ENCODE measurements around the gene MORN4.

MORN4 gene

DNA sequence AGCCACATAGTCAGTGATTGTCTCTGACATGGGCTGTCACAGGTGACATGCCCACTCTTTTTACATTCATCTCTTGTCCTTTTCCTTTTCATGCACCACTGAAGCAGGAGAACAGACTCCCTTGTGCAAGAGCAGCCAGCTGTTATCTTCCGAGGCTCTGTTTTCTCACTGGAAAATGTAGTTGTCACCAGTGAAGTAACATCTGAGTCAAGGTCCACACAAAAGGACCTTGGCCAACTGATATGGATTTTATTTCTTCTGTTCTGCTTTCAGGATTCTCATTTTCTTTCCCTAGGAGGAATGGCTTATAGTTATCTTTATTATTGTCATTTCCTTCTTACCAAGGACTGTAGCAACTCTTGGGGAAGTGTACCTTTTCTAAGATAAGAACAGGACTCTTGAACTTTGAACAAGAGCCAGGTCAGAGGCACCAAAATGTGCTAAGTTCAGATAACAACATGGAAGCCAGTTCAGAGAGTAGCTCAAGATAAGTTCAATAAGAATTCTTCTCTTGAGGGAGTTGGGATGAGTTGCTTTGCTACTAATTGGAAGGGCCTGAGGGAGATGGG, 31.1 kb upstream of the MORN4 start:
- no peaks in the 10 kb centered on the region for H3K79me2 ChIP-seq (ENCODE audit: insufficient read depth, low read length)
- no peak overlapping the region for H3K27ac ChIP-seq (ENCODE audit: low read depth, low read length, poor library complexity, severe bottlenecking)
- TF ChIP-seq, protein P1, sequence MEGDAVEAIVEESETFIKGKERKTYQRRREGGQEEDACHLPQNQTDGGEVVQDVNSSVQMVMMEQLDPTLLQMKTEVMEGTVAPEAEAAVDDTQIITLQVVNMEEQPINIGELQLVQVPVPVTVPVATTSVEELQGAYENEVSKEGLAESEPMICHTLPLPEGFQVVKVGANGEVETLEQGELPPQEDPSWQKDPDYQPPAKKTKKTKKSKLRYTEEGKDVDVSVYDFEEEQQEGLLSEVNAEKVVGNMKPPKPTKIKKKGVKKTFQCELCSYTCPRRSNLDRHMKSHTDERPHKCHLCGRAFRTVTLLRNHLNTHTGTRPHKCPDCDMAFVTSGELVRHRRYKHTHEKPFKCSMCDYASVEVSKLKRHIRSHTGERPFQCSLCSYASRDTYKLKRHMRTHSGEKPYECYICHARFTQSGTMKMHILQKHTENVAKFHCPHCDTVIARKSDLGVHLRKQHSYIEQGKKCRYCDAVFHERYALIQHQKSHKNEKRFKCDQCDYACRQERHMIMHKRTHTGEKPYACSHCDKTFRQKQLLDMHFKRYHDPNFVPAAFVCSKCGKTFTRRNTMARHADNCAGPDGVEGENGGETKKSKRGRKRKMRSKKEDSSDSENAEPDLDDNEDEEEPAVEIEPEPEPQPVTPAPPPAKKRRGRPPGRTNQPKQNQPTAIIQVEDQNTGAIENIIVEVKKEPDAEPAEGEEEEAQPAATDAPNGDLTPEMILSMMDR (IDR thresholded peaks at IDR 0.05; ENCODE audit: low read length) = no peak
- TF ChIP-seq EZH2 (IDR thresholded peaks at IDR 0.05; ENCODE audit: borderline replicate concordance, low read length) = no peak
- H3K36me3 ChIP-seq (ENCODE audit: insufficient read depth, low read length) = peaks cover 9% of the 10 kb centered on the region
- no peak overlapping the region for H3K4me2 ChIP-seq (ENCODE audit: low read length)
- no peaks in the 10 kb centered on the region for H3K9me2 ChIP-seq (ENCODE audit: low read depth, low read length)
- H3K9me3 ChIP-seq (ENCODE audit: low read length) = no peaks in the 10 kb centered on the region
- H3K9ac ChIP-seq (ENCODE audit: low read length) = no peak overlapping the region
- no peaks in the 10 kb centered on the region for H4K20me1 ChIP-seq (ENCODE audit: insufficient read depth, low read length)
- H3K4me1 ChIP-seq (ENCODE audit: insufficient read depth, low read length, severe bottlenecking) = no peaks in the 10 kb centered on the region
- no peaks in the 10 kb centered on the region for H3F3A ChIP-seq (ENCODE audit: insufficient read depth, low read length)
- no peaks in the 10 kb centered on the region for H3K27me3 ChIP-seq (ENCODE audit: insufficient read depth, low read length)
- H3K4me3 ChIP-seq (ENCODE audit: low read depth, low read length, poor library complexity, severe bottlenecking) = no peak overlapping the region
- no peak overlapping the region for H2AFZ ChIP-seq (ENCODE audit: low read length)

DNA sequence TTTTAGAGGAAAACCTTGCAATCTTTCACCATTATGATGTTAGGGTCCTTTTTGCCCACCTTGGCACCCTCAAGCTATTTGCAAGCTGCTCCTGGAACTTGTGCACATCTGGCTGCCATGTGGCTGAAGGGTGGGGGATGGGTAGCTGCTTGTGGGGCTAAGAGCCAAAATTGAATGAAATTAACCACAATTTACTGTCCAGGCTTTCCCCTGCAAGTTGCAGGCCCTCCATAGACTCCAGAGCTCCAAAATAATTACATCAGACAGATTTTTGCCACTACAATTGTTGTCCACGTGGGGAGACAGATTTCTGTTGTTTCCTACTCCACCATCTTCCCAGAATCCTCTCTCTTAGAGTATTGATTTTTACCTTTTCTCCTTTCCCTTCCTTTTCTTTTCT, 26.3 kb upstream of the MORN4 start:
- TF ChIP-seq, protein P1 (IDR thresholded peaks at IDR 0.05; ENCODE audit: low read length) = no peak
- TF ChIP-seq EZH2 (IDR thresholded peaks at IDR 0.05; ENCODE audit: borderline replicate concordance, low read length) = no peak
- H3K4me3 ChIP-seq (ENCODE audit: low read depth, low read length, poor library complexity, severe bottlenecking) = no peak overlapping the region
- no peak overlapping the region for H3K27ac ChIP-seq (ENCODE audit: low read depth, low read length, poor library complexity, severe bottlenecking)
- no peaks in the 10 kb centered on the region for H3K79me2 ChIP-seq (ENCODE audit: insufficient read depth, low read length)
- H3F3A ChIP-seq (ENCODE audit: insufficient read depth, low read length) = no peaks in the 10 kb centered on the region
- no peak overlapping the region for H3K9ac ChIP-seq (ENCODE audit: low read length)
- H3K36me3 ChIP-seq (ENCODE audit: insufficient read depth, low read length) = peaks cover 11% of the 10 kb centered on the region; the same call in 1 of the 2 replicates
- H4K20me1 ChIP-seq (ENCODE audit: insufficient read depth, low read length) = no peaks in the 10 kb centered on the region
- H3K4me2 ChIP-seq (ENCODE audit: low read length) = no peak overlapping the region
- no peaks in the 10 kb centered on the region for H3K27me3 ChIP-seq (ENCODE audit: insufficient read depth, low read length)
- H3K9me2 ChIP-seq (ENCODE audit: low read depth, low read length) = no peaks in the 10 kb centered on the region
- H3K9me3 ChIP-seq (ENCODE audit: low read length) = no peaks in the 10 kb centered on the region
- H2AFZ ChIP-seq (ENCODE audit: low read length) = no peak overlapping the region
- no peaks in the 10 kb centered on the region for H3K4me1 ChIP-seq (ENCODE audit: insufficient read depth, low read length, severe bottlenecking)

DNA sequence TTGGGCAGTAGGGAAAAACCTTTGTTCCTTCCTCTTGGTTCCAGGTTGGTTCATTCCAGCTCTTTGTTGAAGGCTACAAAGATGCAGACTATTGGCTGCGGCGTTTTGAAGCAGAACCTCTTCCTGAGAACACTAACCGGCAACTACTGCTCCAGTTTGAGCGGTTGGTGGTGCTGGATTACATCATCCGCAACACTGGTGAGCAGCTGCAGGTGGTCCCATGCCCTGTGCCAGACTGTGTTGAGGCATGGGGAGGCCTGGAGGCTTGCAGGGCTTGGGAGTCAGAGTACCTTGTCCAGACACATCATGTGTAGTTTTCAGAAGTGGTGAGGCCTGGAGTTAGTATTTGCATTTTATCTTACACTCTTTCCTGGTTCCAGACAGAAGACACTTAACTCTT, 23.5 kb upstream of the MORN4 start:
- Histone ChIP-seq H3K4me3 (ENCODE audit: low read depth, low read length, poor library complexity, severe bottlenecking) (no peak overlapping the region), H3K4me2 (ENCODE audit: low read length) (no peak overlapping the region), H3K4me1 (ENCODE audit: insufficient read depth, low read length, severe bottlenecking) (no peaks in the 10 kb centered on the region), H3K27ac (ENCODE audit: low read depth, low read length, poor library complexity, severe bottlenecking) (no peak overlapping the region), H3K9me2 (ENCODE audit: low read depth, low read length) (no peaks in the 10 kb centered on the region), H3F3A (ENCODE audit: insufficient read depth, low read length) (no peaks in the 10 kb centered on the region), H2AFZ (ENCODE audit: low read length) (no peak overlapping the region), H3K9ac (ENCODE audit: low read length) (no peak overlapping the region), H3K79me2 (ENCODE audit: insufficient read depth, low read length) (no peaks in the 10 kb centered on the region), H4K20me1 (ENCODE audit: insufficient read depth, low read length) (no peaks in the 10 kb centered on the region), H3K9me3 (ENCODE audit: low read length) (no peaks in the 10 kb centered on the region), H3K36me3 (ENCODE audit: insufficient read depth, low read length) (peaks cover 11% of the 10 kb centered on the region; the same call in 1 of the 2 replicates), H3K27me3 (ENCODE audit: insufficient read depth, low read length) (no peaks in the 10 kb centered on the region)
- no peak for TF ChIP-seq EZH2 (IDR thresholded peaks at IDR 0.05; ENCODE audit: borderline replicate concordance, low read length)
- TF ChIP-seq, protein P1 (IDR thresholded peaks at IDR 0.05; ENCODE audit: low read length) = no peak
